HEK293T (cell line): ENCODE data around the gene TNFRSF18.

Experiments
- ELF4 ChIP-seq: fragments of 450-650 bp; IDR thresholded peaks from 2 replicates; pipeline ENCODE4 v1.6.1; 2017; ENCODE audit warnings: antibody characterized with exemption
- FOXM1 ChIP-seq: fragments of 450-650 bp; IDR thresholded peaks from 2 replicates; pipeline ENCODE4 v1.6.1; 2017; ENCODE audit warnings: mild to moderate bottlenecking, borderline replicate concordance
- L3MBTL2 ChIP-seq: fragments of 450-650 bp; conservative IDR thresholded peaks from 2 replicates; pipeline ENCODE4 v1.6.1; 2016; ENCODE audit warnings: mild to moderate bottlenecking
- LEF1 ChIP-seq: fragments of 450-650 bp; IDR thresholded peaks from 2 replicates; pipeline ENCODE4 v1.6.1; 2017; ENCODE audit warnings: mild to moderate bottlenecking, borderline replicate concordance
- SUZ12 ChIP-seq: fragments of 450-650 bp; IDR thresholded peaks from 2 replicates; pipeline ENCODE4 v1.6.1; 2016; ENCODE audit warnings: mild to moderate bottlenecking

DNA sequence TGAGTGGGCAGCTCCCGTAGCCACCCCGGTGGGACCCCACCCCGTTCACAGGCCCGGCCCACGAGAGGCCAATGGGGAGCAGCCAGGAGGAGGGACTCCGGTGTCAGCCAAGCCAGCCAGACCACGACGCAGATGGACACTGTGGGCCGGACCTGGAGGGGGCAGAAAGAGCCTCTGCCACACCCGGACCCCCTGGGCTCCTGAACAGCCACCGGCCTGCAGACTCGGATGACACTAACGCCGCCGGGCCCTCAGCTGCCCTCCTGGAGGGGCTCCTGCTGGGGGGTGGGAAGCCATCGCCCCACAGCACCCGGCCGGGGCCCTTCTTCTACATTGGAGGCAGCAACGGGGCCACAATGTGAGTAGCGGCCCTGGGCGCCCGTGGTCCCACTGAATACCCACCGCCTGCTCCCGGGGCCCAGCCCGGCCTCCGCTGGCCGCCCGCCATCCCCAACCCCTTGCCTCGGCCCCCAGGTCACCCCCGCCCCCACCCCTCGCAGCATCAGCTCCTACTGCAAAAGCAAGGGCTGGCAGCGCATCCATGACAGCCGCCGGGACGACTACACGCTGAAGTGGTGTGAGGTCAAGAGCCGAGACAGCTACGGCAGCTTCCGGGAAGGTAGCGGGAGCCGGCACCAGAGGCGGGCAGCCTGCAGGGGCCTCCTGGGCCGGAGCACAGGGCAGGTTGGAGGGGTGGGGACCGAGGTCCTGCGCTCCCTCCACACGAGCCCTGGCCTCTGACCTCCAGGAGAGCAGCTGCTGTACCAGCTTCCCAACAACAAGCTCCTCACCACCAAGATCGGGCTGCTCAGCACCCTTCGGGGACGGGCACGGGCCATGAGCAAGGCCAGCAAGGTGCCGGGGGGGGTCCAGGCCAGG is 26.2 kb downstream of the TNFRSF18 start:
- no peak for TF ChIP-seq L3MBTL2
- TF ChIP-seq SUZ12: no peak
- TF ChIP-seq ELF4: no peak
- no peak for TF ChIP-seq LEF1
- TF ChIP-seq FOXM1: no peak
